ENCODE results near the gene DENND4B. TPM values are rescaled to one million over a fixed set of nuclear protein-coding genes. Genes with fewer than 3 reads are reported as not detected.
A peak's percentile ranks its signal among the peaks of the same experiment; 100 is the strongest.

DENND4B gene
- total and polyA plus RNA-seq, 12 donors = 8.9 to 110 (median 36.7) TPM

GRCh38 chr1:153922076-153922971 is 24.2 kb downstream of the DENND4B start:
- Histone ChIP-seq H3K27ac (peak overlapping the region in 4 of 5 donors; percentile 67 to 92 (median 80)), H3K4me1 (replicated peaks in 1 of 2) (peaks cover 23 to 41% of the 10 kb centered on the region in 2 donors), H3K4me3 (peak overlapping the region in 3 of 4 donors; percentile 42 to 93 (median 69)), H3K9me3 (replicated peaks in 1 of 3) (no peaks in the 10 kb centered on the region), H3K36me3 (replicated peaks in 1 of 2) (no peaks in the 10 kb centered on the region), H3K27me3 (no peaks in the 10 kb centered on the region)
- 0 to 1% (median 1%) methylated on average over 44 to 74 of the region's 86 CpGs for WGBS, 4 donors
- DNase-seq = peak in 5 of 7 donors; percentile 35 to 62 (median 49)
- intact Hi-C loops (cut with DNase I) = loop anchor here in 1 of 2 donors (5.0 kb wide), 1 partner anchor 100 kb away; no protein-coding TSS in a partner anchor
- TF ChIP-seq POLR2A (IDR thresholded peaks at IDR 0.05) = peak in 1 of 2 donors; percentile 43
- TF ChIP-seq CTCF (IDR thresholded peaks at IDR 0.05) = peak in 1 of 6 experiments; percentile 10

- H3K4me1 ChIP-seq (replicated peaks in 1 of 2) = peaks cover 23 to 41% of the 10 kb centered on the region in 2 donors
- WGBS, 4 donors = 2 to 5% (median 3%) methylated on average over 10 of the region's 10 CpGs
- peak overlapping the region in 2 of 4 donors; percentile 42 to 93 for H3K4me3 ChIP-seq
- intact Hi-C loops (cut with DNase I) = loop anchor here in 1 of 2 donors (5.0 kb wide), 1 partner anchor 99 kb away; no protein-coding TSS in a partner anchor
- H3K27ac ChIP-seq = peak overlapping the region in 3 of 5 donors; percentile 78 to 92 (median 83)
- no peaks in the 10 kb centered on the region for H3K27me3 ChIP-seq
- DNase-seq = peak in 1 of 7 donors; percentile 55
- H3K9me3 ChIP-seq (replicated peaks in 1 of 3) = no peaks in the 10 kb centered on the region
- TF ChIP-seq POLR2A (IDR thresholded peaks at IDR 0.05) (no peak), CTCF (IDR thresholded peaks at IDR 0.05) (no peak)
- no peaks in the 10 kb centered on the region for H3K36me3 ChIP-seq (replicated peaks in 1 of 2)
These were observed 24.8 kb downstream of the DENND4B start for GRCh38 chr1:153921803-153922075.

GRCh38 chr1:153921080-153921802 is 25.3 kb downstream of the DENND4B start:
- 19 to 26% (median 22%) methylated on average over 3 of the region's 3 CpGs for WGBS, 4 donors
- intact Hi-C loops (cut with DNase I) = loop anchor here in 1 of 2 donors (5.0 kb wide), 1 partner anchor 99 kb away; no protein-coding TSS in a partner anchor
- Histone ChIP-seq H3K4me3 (peak overlapping the region in 2 of 4 donors; percentile 42 to 93), H3K27ac (peak overlapping the region in 2 of 5 donors; percentile 83 to 92), H3K9me3 (replicated peaks in 1 of 3) (no peaks in the 10 kb centered on the region), H3K27me3 (no peaks in the 10 kb centered on the region), H3K36me3 (replicated peaks in 1 of 2) (peaks cover 0 to under 1% of the 10 kb centered on the region in 2 donors), H3K4me1 (replicated peaks in 1 of 2) (peaks cover 23 to 41% of the 10 kb centered on the region in 2 donors)
- DNase-seq = no peak
- no peak for TF ChIP-seq CTCF (IDR thresholded peaks at IDR 0.05)
- no peak for TF ChIP-seq POLR2A (IDR thresholded peaks at IDR 0.05)

Measured in adrenal gland (tissue), 12 donors.